Measurements from ENCODE around the gene TMEM132D. TPM values are rescaled to one million over a fixed set of nuclear protein-coding genes. Genes with fewer than 3 reads are reported as not detected.

The TMEM132D gene
- total RNA-seq, 2 experiments from 2014 or later = not detected

DNA sequence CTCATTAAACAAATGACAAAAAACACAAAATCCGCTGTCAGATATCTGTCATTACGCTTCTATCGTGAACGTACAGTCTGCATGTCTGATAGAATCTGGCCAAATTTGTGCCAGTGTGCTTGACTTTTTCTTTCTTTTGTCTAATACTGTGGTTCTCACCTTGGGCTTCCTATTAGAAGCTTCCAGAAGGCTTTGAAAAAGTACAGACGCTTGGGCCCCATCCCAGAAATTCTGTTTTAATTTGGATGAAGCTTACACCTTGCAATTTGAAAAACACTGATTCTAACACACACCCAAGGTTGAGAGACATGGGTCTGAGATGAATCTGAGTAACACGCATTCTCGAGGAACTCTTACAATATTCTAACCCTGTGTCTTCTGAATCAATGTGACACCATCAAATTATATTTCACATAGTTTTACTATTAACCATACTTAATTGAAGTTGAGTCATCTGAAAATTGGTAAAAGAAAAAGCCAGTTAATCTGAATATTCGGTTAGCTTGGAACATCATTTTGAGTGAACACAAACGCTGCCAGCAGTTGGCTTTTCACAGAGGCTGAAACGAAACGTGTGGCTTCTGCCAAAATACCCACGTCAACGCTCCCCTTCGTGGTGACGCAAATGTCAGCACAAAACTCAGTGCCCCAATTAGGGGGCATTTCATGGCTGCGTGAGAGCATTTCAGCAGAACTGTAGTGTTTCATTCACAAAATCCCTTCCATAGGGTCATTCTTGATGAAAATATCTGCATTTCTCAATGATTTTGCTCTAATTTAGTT lies 420.5 kb downstream of the TMEM132D start:
- H3K4me1 Mint-ChIP-seq = no peaks in the 10 kb centered on the region
- no peak for DNase-seq
- POLR2A ChIA-PET = no interaction called here
- H3K9me3 Mint-ChIP-seq = peaks cover 2% of the 10 kb centered on the region
- CTCF ChIA-PET = interaction anchor here (1.3 kb wide), 1 partner anchor 14 kb away, joined by 3 read pairs; no protein-coding TSS in a partner anchor
- H3K27me3 Mint-ChIP-seq = no peaks in the 10 kb centered on the region
- no peaks in the 10 kb centered on the region for H3K36me3 Mint-ChIP-seq (ENCODE audit: low read depth)
- no peak overlapping the region for H3K4me3 Mint-ChIP-seq
- no peak overlapping the region for H3K27ac Mint-ChIP-seq

DNA sequence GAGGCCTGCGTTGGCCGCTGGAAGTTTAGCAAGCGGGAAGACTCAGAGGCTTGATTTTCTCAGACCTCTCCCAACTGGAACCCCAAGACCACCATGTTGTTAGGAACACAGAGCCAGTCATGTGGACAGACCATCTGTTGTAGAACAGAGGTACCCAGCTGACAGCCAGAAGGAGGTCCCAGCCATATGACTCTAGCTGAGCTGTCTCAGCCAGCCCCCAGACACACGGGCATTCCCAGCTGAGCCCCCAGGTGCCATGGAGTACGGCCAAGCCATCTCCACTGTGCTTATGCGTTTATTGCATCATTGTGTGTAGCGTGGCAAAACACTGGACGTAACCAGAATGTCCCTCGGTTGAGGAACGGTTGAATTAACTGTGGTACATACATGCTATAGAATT lies 421.9 kb downstream of the TMEM132D start:
- CTCF ChIA-PET = no interaction called here
- H3K4me1 Mint-ChIP-seq = no peaks in the 10 kb centered on the region

GRCh38 chr12:129470196-129470595 lies 433.6 kb downstream of the TMEM132D start:
- H3K4me3 Mint-ChIP-seq = no peak overlapping the region
- peaks cover 11% of the 10 kb centered on the region for H3K9me3 Mint-ChIP-seq
- H3K27ac Mint-ChIP-seq = no peak overlapping the region
- H3K4me1 Mint-ChIP-seq = no peaks in the 10 kb centered on the region
- no peak for DNase-seq
- POLR2A ChIA-PET = no interaction called here
- no peaks in the 10 kb centered on the region for H3K36me3 Mint-ChIP-seq (ENCODE audit: low read depth)
- H3K27me3 Mint-ChIP-seq = no peaks in the 10 kb centered on the region
- CTCF ChIA-PET = no interaction called here

More for the DNA sequence above, 421.9 kb downstream of the TMEM132D start:
- H3K4me3 Mint-ChIP-seq = no peak overlapping the region
- no peak for DNase-seq
- no peaks in the 10 kb centered on the region for H3K27me3 Mint-ChIP-seq
- POLR2A ChIA-PET = no interaction called here
- no peaks in the 10 kb centered on the region for H3K36me3 Mint-ChIP-seq (ENCODE audit: low read depth)
- no peak overlapping the region for H3K27ac Mint-ChIP-seq
- H3K9me3 Mint-ChIP-seq = peaks cover 2% of the 10 kb centered on the region

- ChIA-PET CTCF (no interaction called here), POLR2A (no interaction called here)
- Mint-ChIP-seq H3K4me3 (no peak overlapping the region), H3K27ac (no peak overlapping the region), H3K27me3 (no peaks in the 10 kb centered on the region), H3K9me3 (peaks cover 11% of the 10 kb centered on the region), H3K36me3 (ENCODE audit: low read depth) (no peaks in the 10 kb centered on the region), H3K4me1 (no peaks in the 10 kb centered on the region)
- DNase-seq = no peak
Observed at GRCh38 chr12:129467726-129468125, 436.1 kb downstream of the TMEM132D start.

- Mint-ChIP-seq H3K4me1 (no peaks in the 10 kb centered on the region), H3K27ac (no peak overlapping the region), H3K36me3 (ENCODE audit: low read depth) (no peaks in the 10 kb centered on the region), H3K27me3 (no peaks in the 10 kb centered on the region), H3K4me3 (no peak overlapping the region), H3K9me3 (peaks cover 11% of the 10 kb centered on the region)
- CTCF ChIA-PET = no interaction called here
- no peak for DNase-seq
- POLR2A ChIA-PET = no interaction called here
Observed at GRCh38 chr12:129467289-129467688, 436.5 kb downstream of the TMEM132D start.

DNA sequence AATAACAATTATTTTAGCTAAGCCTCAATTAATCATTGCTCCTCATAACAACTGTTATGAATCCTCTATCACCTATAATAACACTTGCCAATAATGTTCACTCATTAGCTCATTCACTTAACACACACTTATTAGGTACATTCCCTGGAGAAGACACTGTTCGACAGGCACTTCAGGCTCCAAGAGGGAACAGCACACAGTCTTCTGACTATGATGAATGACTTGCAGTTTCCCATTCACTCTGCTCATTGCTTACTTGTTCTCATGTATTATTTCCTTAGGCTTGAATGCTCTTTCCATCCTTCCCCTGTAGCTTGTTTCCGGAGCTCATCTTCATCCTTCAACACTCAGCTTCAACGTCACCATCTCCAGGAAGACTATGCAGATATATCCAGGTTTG lies 437.3 kb downstream of the TMEM132D start:
- ChIA-PET POLR2A (no interaction called here), CTCF (interaction anchor here (0.7 kb wide), 1 partner anchor 21 kb away, joined by 3 read pairs; no protein-coding TSS in a partner anchor)
- peaks cover 11% of the 10 kb centered on the region for H3K9me3 Mint-ChIP-seq

DNA sequence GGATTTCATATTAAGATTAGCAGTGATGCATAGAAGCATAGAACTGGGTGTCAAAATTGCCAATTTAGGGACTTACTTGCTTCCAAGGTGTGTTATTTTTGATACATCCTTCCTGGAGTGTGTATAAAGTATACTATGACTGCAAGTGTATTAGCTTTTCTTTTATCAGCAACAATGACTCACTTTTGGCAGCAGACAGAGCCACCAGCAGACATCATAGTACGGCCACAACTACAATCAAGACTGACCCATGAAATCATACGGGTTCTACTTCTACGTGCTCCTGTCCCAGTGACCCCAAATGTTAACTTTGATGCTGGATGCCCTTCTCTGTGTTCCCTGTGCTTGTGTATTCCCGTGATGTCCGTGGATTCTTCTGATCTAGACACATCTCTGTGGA lies 443.9 kb downstream of the TMEM132D start:
- Mint-ChIP-seq H3K36me3 (ENCODE audit: low read depth) (no peaks in the 10 kb centered on the region), H3K4me1 (no peaks in the 10 kb centered on the region), H3K9me3 (peaks cover 3% of the 10 kb centered on the region), H3K4me3 (no peak overlapping the region), H3K27ac (no peak overlapping the region), H3K27me3 (no peaks in the 10 kb centered on the region)
- POLR2A ChIA-PET = no interaction called here
- DNase-seq = no peak
- CTCF ChIA-PET = no interaction called here

More for the DNA sequence above, 437.3 kb downstream of the TMEM132D start:
- Mint-ChIP-seq H3K4me3 (no peak overlapping the region), H3K36me3 (ENCODE audit: low read depth) (no peaks in the 10 kb centered on the region), H3K27ac (no peak overlapping the region), H3K4me1 (no peaks in the 10 kb centered on the region), H3K27me3 (no peaks in the 10 kb centered on the region)
- no peak for DNase-seq

DNA sequence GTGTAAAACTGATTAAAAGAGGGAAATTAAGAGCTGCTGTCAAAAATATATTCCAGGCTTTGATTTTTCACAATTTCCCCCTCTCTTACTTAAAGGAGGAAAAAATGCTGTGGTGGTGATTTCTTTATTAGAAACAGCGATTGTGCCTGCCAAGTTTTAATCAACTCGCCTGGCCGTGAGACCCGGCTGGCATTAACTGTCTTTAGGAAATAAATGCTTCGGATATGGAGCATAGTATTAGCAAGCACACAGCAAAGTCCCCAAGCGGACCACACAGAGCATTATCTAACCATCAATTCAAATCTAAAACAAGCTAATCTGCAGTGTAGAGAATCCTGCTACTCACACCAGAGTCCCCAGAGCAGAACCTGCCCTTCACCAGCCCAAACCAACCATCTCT lies 457.1 kb downstream of the TMEM132D start:
- no peaks in the 10 kb centered on the region for H3K36me3 Mint-ChIP-seq (ENCODE audit: low read depth)
- ChIA-PET POLR2A (no interaction called here), CTCF (no interaction called here)
- no peaks in the 10 kb centered on the region for H3K27me3 Mint-ChIP-seq
- H3K4me3 Mint-ChIP-seq = no peak overlapping the region
- no peaks in the 10 kb centered on the region for H3K4me1 Mint-ChIP-seq
- peaks cover 4% of the 10 kb centered on the region for H3K9me3 Mint-ChIP-seq
- no peak for DNase-seq
- H3K27ac Mint-ChIP-seq = no peak overlapping the region

- Mint-ChIP-seq H3K27ac (no peak overlapping the region), H3K4me1 (no peaks in the 10 kb centered on the region), H3K4me3 (no peak overlapping the region), H3K9me3 (peaks cover 16% of the 10 kb centered on the region), H3K36me3 (ENCODE audit: low read depth) (no peaks in the 10 kb centered on the region), H3K27me3 (no peaks in the 10 kb centered on the region)
- no peak for DNase-seq
- ChIA-PET CTCF (no interaction called here), POLR2A (no interaction called here)
Observed at GRCh38 chr12:129440278-129440677, 463.5 kb downstream of the TMEM132D start.

DNA sequence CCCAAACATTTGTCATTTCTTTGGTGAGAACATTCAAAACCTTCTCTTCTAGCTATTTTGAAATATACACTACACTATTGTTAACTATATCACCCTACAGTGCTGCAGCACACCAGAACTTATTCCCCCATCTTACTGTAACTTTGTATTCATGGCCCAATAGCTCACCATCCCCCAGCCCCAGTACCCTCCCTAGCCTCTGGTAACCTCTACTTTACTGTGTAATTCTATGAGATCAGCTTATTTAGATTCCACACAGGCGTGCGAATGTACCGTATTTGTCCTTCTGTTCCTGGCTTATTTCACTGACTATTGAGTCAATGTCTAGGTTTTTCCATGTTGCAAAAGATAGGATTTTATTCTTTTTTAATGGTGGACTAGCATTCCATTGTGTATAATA lies 469.0 kb downstream of the TMEM132D start:
- POLR2A ChIA-PET = no interaction called here
- Mint-ChIP-seq H3K9me3 (peaks cover 19% of the 10 kb centered on the region), H3K27me3 (no peaks in the 10 kb centered on the region), H3K4me3 (no peak overlapping the region), H3K36me3 (ENCODE audit: low read depth) (no peaks in the 10 kb centered on the region), H3K4me1 (no peaks in the 10 kb centered on the region), H3K27ac (no peak overlapping the region)
- CTCF ChIA-PET = no interaction called here
- DNase-seq = no peak

- Mint-ChIP-seq H3K36me3 (ENCODE audit: low read depth) (no peaks in the 10 kb centered on the region), H3K27ac (no peak overlapping the region), H3K27me3 (no peaks in the 10 kb centered on the region), H3K4me3 (no peak overlapping the region), H3K4me1 (no peaks in the 10 kb centered on the region), H3K9me3 (peaks cover 12% of the 10 kb centered on the region)
- ChIA-PET POLR2A (no interaction called here), CTCF (no interaction called here)
- DNase-seq = no peak
Observed at GRCh38 chr12:129428240-129428936, 475.4 kb downstream of the TMEM132D start.

DNA sequence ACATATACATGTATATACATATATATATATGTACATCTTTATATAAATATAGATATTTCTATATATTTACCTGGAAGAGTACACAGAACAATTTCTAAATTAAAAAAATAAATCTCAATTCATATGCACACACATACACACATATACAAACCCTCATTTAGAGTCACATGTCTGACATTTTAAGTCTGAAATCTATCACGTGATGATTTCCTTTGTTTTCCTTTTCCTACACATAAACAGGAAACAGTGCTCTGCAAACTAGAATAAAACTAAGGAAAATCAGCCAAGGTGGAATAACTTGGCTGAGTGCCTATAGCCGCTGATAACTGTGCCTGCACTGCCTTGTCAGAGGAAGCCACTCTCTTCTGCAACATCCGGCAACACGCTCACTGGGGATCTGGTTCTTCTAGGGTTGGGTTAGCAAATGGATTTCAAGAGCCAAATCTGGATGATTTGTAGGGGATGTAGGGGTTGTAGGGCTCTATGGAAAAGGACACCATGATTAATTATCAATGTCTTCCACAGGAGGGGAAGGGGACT lies 480.7 kb downstream of the TMEM132D start:
- H3K4me3 Mint-ChIP-seq = no peak overlapping the region
- no peak for DNase-seq
- no peaks in the 10 kb centered on the region for H3K27me3 Mint-ChIP-seq
- ChIA-PET POLR2A (no interaction called here), CTCF (no interaction called here)
- no peak overlapping the region for H3K27ac Mint-ChIP-seq
- peaks cover 6% of the 10 kb centered on the region for H3K9me3 Mint-ChIP-seq
- H3K4me1 Mint-ChIP-seq = no peaks in the 10 kb centered on the region
- no peaks in the 10 kb centered on the region for H3K36me3 Mint-ChIP-seq (ENCODE audit: low read depth)

DNA sequence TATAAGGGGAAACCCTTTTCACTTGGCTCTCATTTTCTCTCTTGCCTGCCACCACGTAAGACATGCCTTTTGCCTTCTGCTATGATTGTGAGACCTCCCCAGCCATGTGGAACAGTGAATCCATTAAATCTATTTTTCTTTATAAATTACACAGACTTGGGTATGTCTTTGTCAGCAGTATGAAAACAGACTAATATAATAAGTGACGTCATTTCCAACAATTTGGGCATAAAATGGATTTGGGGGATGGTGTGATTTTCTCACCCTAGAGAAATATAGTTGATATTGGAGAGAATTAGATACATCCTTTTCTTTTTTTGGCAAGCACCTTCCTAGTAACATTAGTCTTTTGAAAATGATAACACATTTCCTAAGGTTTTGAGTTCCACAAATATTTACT lies 490.5 kb downstream of the TMEM132D start:
- POLR2A ChIA-PET = no interaction called here
- H3K36me3 Mint-ChIP-seq (ENCODE audit: low read depth) = no peaks in the 10 kb centered on the region
- no peak overlapping the region for H3K27ac Mint-ChIP-seq
- no peak for DNase-seq
- H3K4me1 Mint-ChIP-seq = no peaks in the 10 kb centered on the region
- CTCF ChIA-PET = interaction anchor here (1.1 kb wide), 1 partner anchor 24 kb away, joined by 3 read pairs; no protein-coding TSS in a partner anchor
- H3K9me3 Mint-ChIP-seq = peaks cover 12% of the 10 kb centered on the region
- no peak overlapping the region for H3K4me3 Mint-ChIP-seq
- no peaks in the 10 kb centered on the region for H3K27me3 Mint-ChIP-seq

All from activated CD4-positive, alpha-beta T cell treated with anti-CD3 and anti-CD28 coated beads, Interleukin-2, amount 10 ng/mL, durations not matched to agents 7 days and 5 days (primary cell).